ENCODE measurements around the gene SMIM24.

Gene SMIM24

GRCh38 chr19:3467437-3468198, 12.7 kb downstream of the SMIM24 start:
- H3K36me3 ChIP-seq (replicated peaks), result peaks cover 5% of the 10 kb centered on the region; the same call in 1 of the 2 replicates
- H3K4me3 ChIP-seq, result no peak overlapping the region
- no peaks in the 10 kb centered on the region for H3K27me3 ChIP-seq (ENCODE audit: low read depth)
- no peak for DNase-seq (ENCODE audit: low spot score in 2 of 2)
- H3K4me1 ChIP-seq, result no peaks in the 10 kb centered on the region
- in situ Hi-C loops (cut with MboI; ENCODE audit: low sequenced_read_pairs), result no loop called here
- 0 out of 2 replicates have a peak, but pooled peaks cover 2% of the 10 kb centered on the region for H3K9me3 ChIP-seq

- Histone ChIP-seq H3K4me3 (no peak overlapping the region), H3K4me1 (no peaks in the 10 kb centered on the region), H3K9me3 (0 out of 2 replicates have a peak, but pooled peaks cover 2% of the 10 kb centered on the region), H3K36me3 (replicated peaks) (peaks cover 9% of the 10 kb centered on the region; the same call in 1 of the 2 replicates), H3K27me3 (ENCODE audit: low read depth) (no peaks in the 10 kb centered on the region)
- no peak for DNase-seq (ENCODE audit: low spot score in 2 of 2)
- in situ Hi-C loops (cut with MboI; ENCODE audit: low sequenced_read_pairs), result no loop called here
These were observed 13.7 kb downstream of the SMIM24 start for GRCh38 chr19:3466635-3467034.

GRCh38 chr19:3465552-3465951, 14.8 kb downstream of the SMIM24 start:
- peaks cover 9% of the 10 kb centered on the region; the same call in 1 of the 2 replicates for H3K36me3 ChIP-seq (replicated peaks)
- DNase-seq (ENCODE audit: low spot score in 2 of 2), result no peak
- no peak overlapping the region for H3K4me3 ChIP-seq
- in situ Hi-C loops (cut with MboI; ENCODE audit: low sequenced_read_pairs), result no loop called here
- 0 out of 2 replicates have a peak, but pooled peaks cover 2% of the 10 kb centered on the region for H3K9me3 ChIP-seq
- H3K4me1 ChIP-seq, result no peaks in the 10 kb centered on the region
- no peaks in the 10 kb centered on the region for H3K27me3 ChIP-seq (ENCODE audit: low read depth)

DNA sequence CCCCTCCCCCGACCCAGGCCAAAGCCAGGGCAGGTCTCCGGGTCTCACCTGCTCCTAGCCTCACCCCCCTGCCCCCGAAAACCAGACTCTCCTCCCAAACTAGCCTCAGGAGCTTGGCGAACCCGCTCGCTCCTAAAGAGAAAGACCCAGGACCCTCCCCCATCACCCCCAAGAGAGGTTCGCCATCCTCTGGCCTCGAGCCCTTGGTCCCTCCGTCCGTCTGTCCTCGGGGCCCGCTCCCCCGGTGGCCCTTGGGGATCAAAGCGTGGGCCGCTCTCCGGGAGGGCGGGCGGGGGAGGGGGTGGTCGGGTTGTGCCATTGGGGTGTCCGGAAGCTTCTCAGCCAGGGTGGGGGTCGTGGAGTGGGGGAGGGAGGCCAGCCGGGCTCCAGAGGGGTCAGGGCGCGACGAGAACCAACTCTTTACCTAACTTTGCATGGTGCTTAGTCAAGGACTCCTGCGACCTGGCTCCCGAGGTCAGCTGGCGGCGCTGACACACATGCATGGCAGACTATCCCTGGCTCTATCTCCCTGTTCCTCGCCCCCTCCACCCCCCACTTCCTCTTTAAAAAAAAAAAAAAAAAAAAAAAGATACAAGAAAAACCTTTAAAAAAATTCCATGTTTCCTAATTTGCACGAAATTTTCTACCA, 15.6 kb downstream of the SMIM24 start:
- Histone ChIP-seq H3K4me1 (no peaks in the 10 kb centered on the region), H3K27me3 (ENCODE audit: low read depth) (no peaks in the 10 kb centered on the region), H3K4me3 (no peak overlapping the region), H3K36me3 (replicated peaks) (peaks cover 9% of the 10 kb centered on the region; the same call in 1 of the 2 replicates), H3K9me3 (0 out of 2 replicates have a peak, but pooled peaks cover 2% of the 10 kb centered on the region)
- no peak for DNase-seq (ENCODE audit: low spot score in 2 of 2)
- in situ Hi-C loops (cut with MboI; ENCODE audit: low sequenced_read_pairs), result no loop called here

DNA sequence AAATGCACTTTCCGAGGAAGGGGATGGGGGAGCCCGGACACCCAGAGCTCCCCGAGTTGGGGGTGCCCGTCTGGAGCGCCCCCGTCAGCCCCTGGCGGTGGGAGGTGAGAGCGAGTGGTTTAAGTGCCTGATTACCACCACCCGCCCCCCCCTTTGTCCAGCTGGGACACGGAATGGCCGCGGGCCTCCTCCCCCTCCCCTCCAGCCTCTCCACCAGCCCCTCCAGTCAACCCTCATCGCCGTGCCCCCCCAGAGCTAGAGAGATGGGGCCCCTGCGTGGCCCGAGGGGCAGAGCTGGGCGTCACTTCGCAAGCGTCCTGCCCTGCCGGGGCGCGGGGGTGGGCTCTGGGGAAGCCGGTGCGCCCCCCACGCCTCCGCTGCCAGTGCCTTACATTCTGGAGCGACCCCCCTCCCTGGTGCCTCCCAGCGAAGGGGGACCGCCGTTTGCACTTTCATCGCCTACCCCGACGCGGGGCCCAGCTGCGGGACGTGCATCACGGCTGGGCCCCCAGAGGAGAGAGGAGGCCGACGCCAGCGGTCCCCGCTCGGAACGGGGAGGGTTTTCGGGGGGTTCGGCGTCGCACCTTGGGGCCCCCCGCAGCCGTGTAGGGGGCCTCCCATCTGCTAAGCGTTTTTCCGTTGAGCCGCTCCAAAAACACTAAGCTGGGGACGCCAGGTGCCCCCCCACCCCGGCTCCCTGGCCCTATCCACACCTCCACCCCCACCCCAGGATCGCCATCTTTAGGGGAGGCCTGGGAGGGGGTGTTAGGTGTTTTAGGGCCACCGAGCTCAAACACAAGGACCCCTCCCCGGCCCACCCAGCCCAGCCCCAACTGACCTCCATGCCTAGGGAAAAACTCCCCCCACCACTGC, 16.4 kb downstream of the SMIM24 start:
- H3K9me3 ChIP-seq, result 0 out of 2 replicates have a peak, but pooled peaks cover 2% of the 10 kb centered on the region
- no peaks in the 10 kb centered on the region for H3K4me1 ChIP-seq
- no peak for DNase-seq (ENCODE audit: low spot score in 2 of 2)
- no peak overlapping the region for H3K4me3 ChIP-seq
- in situ Hi-C loops (cut with MboI; ENCODE audit: low sequenced_read_pairs), result no loop called here
- no peaks in the 10 kb centered on the region for H3K27me3 ChIP-seq (ENCODE audit: low read depth)
- peaks cover 9% of the 10 kb centered on the region; the same call in 1 of the 2 replicates for H3K36me3 ChIP-seq (replicated peaks)

DNA sequence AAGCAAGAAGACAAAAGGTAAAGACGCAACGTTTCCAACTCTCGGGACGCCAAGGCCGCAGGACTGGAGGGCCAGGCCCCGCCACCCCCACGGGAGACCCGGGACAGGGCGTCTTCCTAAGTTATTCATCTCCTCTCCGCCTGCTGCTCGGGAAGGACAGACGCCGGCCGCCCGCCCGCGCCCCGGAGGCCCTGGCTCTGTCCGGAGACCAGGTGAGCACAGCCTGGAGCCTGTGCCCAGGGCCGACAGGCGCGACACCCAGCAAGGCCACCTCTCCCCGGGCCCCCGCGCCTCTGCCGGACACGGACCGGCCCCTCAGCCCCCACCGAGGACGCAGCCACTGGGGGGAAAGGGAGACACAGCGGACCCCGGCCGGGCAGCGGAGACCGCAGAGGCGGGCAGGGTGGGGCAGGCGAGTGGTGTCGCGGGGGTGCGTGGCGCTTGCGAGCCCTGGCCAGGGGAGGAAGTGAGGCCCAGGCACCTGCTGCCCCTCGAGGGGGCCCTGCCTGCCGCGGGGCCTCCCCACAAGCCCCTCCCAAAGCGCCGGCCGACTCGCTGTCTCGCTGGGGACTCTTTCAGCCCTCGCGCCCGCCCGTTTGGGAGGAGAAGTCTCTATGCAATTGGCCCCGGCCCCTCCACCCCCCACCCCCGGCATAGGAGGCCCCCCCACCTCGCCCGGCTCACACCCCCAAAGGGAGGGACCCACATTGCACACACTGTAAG, 17.2 kb downstream of the SMIM24 start:
- Histone ChIP-seq H3K4me3 (no peak overlapping the region), H3K36me3 (replicated peaks) (peaks cover 9% of the 10 kb centered on the region; the same call in 1 of the 2 replicates), H3K9me3 (0 out of 2 replicates have a peak, but pooled peaks cover 2% of the 10 kb centered on the region), H3K27me3 (ENCODE audit: low read depth) (no peaks in the 10 kb centered on the region), H3K4me1 (no peaks in the 10 kb centered on the region)
- in situ Hi-C loops (cut with MboI; ENCODE audit: low sequenced_read_pairs), result no loop called here
- DNase-seq (ENCODE audit: low spot score in 2 of 2), result no peak

- no peak for DNase-seq (ENCODE audit: low spot score in 2 of 2)
- H3K9me3 ChIP-seq, result no peaks in the 10 kb centered on the region
- H3K4me1 ChIP-seq, result no peaks in the 10 kb centered on the region
- no peak overlapping the region for H3K4me3 ChIP-seq
- H3K27me3 ChIP-seq (ENCODE audit: low read depth), result no peaks in the 10 kb centered on the region
- in situ Hi-C loops (cut with MboI; ENCODE audit: low sequenced_read_pairs), result no loop called here
- H3K36me3 ChIP-seq (replicated peaks), result peaks cover 16% of the 10 kb centered on the region
These were observed 20.3 kb downstream of the SMIM24 start for GRCh38 chr19:3459965-3460582.

DNA sequence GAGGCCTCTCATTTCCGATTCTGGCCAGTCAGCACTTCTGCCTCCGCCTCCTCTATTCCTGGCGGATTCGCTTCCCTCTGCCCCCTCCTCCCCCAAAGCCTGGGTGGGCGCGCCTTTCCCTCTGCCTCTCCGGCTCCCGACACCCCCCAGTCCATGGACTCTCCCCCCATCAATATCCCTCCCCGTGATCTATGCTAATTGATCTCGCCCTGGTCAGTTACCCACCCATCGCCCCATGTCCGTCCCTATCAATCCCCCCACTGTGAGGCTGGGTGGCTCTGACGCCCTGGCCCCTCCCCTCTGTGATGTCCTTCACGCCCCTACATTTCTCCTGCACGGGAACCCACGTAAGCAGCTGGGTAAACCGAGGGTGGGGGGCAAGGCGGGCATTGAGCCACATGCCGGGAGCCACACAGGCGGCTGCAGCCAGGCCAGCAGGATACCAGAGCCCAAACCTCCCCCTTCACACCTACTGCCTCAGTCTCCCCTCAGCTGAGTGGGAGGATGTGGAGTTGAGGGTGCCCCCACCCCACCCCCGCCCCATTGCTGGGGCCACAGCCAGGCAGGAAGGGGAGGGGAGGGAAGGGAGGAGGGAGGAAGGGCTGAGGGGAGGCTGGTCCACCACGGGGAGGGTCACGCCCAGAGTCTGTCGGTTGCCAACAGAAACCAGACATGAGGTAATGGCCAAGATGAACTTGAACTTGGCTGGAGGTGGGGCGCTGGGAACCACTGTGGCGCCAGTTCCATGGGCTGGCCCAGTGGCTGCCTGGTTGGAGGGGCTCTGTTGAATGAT, 21.0 kb downstream of the SMIM24 start:
- Histone ChIP-seq H3K27me3 (ENCODE audit: low read depth) (no peaks in the 10 kb centered on the region), H3K4me1 (no peaks in the 10 kb centered on the region), H3K36me3 (replicated peaks) (peaks cover 23% of the 10 kb centered on the region), H3K4me3 (no peak overlapping the region), H3K9me3 (no peaks in the 10 kb centered on the region)
- DNase-seq (ENCODE audit: low spot score in 2 of 2), result no peak
- in situ Hi-C loops (cut with MboI; ENCODE audit: low sequenced_read_pairs), result no loop called here

DNA sequence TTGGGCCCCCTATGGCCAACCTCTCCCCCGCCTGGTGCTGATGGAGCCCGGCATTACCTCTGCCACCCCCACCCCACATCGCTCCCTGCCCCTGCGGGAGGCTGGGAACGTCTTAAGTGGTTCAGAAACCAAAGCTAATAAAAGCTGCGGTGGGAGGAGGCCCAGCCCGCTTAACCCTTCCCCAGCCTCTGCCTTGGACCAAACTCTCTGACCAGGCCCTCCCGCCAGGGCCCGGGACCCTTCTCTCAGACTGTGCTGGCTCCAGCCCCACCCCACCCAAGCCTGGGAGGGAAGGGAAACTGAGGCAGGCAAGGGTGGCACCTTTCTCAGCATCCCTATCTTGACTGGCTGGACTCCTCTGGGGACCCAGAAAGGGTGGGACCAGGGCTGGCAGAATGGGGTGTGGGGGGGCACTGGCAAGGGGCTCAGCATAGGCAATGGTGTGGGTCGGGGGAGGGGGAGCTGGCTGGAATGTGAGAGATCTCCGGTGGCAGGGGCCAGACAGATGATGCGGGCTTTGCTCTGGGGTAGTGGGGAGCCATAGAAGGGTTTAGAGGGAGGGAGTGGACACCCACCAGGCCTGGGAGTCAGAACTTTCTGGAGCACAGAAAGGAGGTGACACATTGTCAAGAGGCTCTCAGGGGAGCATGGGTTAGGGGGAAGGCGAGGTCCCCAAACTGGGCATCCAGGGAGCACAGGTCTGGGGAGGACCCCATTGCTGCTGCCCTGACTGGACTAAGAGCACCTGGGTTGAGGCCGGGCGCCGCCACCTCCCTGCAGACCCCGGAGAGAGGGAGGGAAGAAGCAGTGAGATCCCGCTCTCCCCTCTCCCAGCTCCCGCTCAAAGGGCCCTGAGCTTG, 21.9 kb downstream of the SMIM24 start:
- Histone ChIP-seq H3K4me1 (no peaks in the 10 kb centered on the region), H3K4me3 (no peak overlapping the region), H3K27me3 (ENCODE audit: low read depth) (no peaks in the 10 kb centered on the region), H3K9me3 (no peaks in the 10 kb centered on the region), H3K36me3 (replicated peaks) (peaks cover 31% of the 10 kb centered on the region)
- in situ Hi-C loops (cut with MboI; ENCODE audit: low sequenced_read_pairs), result no loop called here
- DNase-seq (ENCODE audit: low spot score in 2 of 2), result no peak

- no peak overlapping the region for H3K4me3 ChIP-seq
- H3K9me3 ChIP-seq, result no peaks in the 10 kb centered on the region
- DNase-seq (ENCODE audit: low spot score in 2 of 2), result no peak
- H3K36me3 ChIP-seq (replicated peaks), result peaks cover 34% of the 10 kb centered on the region
- H3K4me1 ChIP-seq, result no peaks in the 10 kb centered on the region
- no peaks in the 10 kb centered on the region for H3K27me3 ChIP-seq (ENCODE audit: low read depth)
- in situ Hi-C loops (cut with MboI; ENCODE audit: low sequenced_read_pairs), result no loop called here
These were observed 22.6 kb downstream of the SMIM24 start for GRCh38 chr19:3457528-3458228.

DNA sequence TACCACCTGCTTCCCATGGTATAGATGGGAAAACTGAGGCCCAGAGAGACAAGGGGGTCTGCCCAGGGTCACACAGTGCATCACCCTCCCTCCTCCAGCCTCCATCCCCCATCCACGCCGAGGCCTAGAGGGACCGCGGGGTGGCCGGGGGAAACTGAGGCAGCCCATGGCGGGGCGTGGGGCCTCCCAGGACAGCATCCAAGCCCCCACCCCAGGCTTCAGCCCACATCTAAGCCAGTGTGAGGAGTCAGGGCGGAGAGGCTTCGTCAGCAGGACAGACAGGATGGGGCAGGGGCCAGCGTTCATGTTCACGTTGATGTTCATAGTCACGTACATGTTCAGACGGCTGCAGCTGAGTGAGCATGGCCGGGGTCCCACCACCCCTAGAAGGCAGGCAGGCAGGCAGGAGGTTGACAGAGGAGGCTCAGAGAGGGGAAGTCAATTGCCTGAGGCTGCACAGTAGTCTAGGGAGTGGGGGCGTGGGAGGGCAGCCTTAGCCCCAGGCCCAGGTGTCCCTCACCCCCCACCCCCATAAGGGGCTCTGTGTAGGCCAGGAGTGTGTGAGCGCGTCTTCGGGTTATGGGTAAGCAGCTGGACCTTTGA, 23.3 kb downstream of the SMIM24 start:
- in situ Hi-C loops (cut with MboI; ENCODE audit: low sequenced_read_pairs), result no loop called here
- no peak overlapping the region for H3K4me3 ChIP-seq
- no peaks in the 10 kb centered on the region for H3K4me1 ChIP-seq
- no peaks in the 10 kb centered on the region for H3K27me3 ChIP-seq (ENCODE audit: low read depth)
- no peak for DNase-seq (ENCODE audit: low spot score in 2 of 2)
- peaks cover 37% of the 10 kb centered on the region for H3K36me3 ChIP-seq (replicated peaks)
- no peaks in the 10 kb centered on the region for H3K9me3 ChIP-seq
